ENCODE measurements around the gene RREB1. TPM values are rescaled to one million over a fixed set of nuclear protein-coding genes. Genes with fewer than 3 reads are reported as not detected.

RREB1 gene
- polyA plus RNA-seq, 12 donors, result 14.2 to 31.9 (median 19.6) TPM; not detected in 1

DNA sequence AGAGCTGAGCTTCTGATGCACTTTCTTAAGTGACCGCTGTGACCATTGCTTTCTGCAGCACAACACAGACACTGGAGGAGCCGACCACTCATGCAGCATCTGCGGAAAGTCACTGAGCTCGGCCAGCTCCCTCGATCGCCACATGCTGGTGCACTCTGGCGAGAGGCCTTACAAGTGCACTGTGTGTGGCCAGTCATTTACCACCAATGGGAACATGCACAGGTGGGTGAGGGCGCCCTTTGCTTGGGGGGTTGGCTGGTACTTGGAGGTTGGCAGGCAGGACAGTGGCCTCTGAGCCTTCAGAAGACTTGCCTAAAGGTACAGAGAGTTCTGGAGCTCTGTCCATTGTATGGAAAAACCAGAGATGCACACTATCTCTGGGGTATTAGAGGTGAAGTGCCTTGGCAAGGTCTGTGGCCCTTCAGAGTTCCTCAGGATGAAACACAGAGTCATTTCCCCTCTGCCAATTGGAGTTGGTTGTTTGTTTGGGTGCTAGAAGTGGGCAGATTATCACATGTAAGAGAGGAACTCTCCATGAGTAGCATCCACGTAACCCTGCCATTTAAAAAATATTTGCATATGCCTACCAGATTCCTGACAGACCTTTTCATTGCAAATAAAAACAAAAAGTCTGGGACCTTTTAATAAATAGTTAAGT, 81.5 kb downstream of the RREB1 start:
- DNase-seq, result no peak

DNA sequence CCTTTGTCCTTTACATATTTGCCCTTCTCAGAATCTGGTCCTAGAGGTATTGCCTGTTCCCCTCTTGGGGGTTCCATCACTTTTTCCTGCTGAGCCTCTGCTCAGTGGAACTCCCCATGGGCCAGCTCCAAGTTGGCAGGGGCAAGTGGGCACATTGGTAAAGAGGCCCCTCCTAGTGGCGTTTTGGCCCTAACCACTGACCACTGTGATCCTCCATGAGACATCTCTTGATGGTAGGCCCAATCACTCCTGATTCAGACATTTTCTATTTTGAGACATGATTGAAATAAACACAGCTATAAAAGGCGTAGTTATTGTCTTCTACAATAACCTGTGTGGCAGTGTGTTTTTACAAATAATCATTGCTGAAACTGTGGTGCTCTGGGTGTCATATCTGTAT, 83.0 kb downstream of the RREB1 start:
- no peak for DNase-seq

DNA sequence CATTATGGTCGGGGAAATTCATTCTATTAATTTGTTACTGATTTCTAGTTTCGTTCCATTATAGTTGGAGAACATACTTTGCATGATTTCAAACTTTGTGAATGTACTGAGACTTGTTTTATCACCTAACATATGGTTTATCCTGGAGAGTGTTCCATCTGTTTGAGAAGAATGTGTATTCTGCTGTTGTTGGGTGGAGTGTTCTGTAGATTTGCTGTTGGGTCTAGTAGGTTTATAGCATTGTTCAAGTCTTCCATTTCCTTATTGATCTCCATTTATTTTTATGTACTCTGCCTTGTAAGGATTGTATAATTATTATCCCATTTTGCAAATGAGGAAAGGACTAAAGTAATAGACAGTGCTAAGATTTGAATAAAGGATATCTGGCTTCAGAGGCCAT, 85.4 kb downstream of the RREB1 start:
- no peak for DNase-seq

DNA sequence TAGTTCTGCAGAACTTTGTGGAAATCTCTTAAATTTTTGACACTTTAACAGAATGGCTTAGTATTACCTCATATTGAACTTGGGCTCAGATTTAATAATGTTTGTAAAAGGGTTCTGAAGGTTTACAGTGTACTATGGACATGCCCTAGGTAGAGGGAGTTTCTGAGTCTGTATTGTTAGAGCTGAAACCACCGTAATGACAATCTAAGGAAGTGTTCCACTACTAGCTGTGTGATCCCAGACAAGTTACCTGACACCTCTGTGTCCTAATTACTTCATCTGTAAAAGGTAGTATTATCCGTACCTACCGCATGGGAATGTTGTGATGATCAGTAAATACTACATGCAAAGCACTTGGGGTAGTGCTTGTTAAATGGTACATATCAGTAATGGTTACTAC, 86.9 kb downstream of the RREB1 start:
- no peak for DNase-seq

DNA sequence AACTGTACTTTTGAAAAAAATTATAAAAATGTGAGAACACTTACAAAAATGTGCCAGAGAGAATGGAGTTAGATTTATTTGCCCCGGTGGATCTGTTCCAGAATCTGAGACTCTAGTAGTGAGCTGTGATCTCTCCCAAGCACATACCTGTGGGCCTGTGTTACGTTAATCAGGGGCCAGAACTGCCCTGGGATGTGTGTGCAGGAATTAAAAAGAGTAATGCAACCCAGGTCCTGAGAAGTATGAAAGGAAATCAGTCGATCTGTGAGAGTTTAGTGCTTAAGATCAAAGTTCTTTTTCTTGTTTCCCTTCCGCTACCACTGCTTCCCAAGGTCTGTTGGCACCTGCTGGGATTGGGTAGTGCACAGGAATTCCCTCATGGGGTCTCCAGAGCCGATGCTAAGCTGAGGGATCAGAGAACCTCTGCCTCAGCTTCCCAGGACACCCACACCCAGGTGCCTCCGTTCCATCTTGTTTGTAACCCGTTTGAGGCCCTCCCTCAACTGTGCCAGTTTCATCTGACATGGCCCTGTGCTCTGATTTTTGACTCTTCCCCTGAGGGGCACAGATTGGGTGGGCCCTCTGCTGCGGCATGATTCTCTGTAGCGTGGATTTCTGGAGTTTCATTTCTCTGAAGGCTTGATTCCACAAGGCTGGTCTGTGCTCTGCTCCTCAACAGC, 87.7 kb downstream of the RREB1 start:
- no peak for DNase-seq

DNA sequence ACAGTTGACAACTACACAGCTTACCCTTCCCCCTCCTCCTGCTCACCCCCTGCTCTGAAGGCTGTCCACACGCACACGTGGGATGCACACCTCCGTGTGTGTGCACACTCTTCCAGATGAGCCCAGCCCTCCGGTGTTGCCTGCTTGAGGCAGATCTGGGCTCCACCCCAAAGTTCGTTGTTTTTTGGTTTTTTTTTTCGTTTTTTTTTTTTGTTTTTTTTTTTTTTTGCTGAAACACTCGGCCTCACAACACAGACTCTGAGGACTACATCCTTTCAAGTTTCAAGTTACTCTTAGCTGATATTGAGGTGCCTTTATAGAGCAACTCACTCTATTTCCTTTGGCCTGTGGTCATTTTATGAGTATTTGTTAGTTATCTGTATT, 88.2 kb downstream of the RREB1 start:
- DNase-seq, result no peak

DNA sequence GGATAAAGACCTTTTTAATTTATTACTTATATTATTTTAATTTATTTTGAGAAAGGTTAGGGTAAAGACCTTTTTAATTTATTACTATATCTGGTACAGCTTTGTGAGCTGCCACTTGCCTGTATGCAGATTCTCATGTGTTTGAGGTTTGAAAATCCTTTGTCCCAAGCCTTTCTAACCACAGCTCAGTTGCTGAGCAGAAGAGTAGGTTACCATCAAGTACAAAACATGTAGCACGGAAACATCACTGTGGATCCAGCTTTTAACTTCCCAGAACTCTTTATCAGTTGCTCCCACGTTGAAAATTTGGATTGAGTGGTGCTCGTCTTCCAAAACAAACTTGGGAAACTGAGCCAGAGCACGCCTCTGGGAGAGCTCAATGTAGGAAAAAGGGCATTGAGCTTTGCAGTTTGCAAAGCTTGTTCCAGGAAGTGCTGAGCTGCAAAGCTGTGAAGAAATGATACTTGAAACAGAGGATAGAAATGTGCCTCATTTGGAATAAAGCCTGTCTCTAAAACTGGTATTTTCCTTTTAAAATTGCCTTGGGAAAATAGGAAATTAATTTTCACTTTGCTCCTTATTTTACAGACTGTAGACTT, 89.0 kb downstream of the RREB1 start:
- DNase-seq, result no peak

DNA sequence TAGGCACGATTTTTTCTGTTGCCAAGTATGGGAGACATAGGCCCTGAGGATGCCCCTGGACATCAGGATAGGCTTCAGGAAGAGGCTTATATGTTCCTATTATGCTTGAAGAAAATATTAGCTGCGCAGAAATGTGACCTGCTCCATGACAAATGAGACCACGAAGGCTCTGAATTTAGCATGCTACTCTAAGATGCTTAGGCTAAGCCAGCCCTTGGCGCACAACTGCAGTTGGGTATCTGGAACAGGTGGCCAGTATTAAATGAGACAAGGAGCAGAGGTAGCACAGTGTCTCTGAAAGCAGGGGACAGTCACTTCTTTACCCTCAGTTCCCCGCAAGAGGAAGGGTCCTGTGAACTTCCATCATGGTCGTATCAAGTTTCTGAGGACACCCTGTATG, 90.0 kb downstream of the RREB1 start:
- no peak for DNase-seq

DNA sequence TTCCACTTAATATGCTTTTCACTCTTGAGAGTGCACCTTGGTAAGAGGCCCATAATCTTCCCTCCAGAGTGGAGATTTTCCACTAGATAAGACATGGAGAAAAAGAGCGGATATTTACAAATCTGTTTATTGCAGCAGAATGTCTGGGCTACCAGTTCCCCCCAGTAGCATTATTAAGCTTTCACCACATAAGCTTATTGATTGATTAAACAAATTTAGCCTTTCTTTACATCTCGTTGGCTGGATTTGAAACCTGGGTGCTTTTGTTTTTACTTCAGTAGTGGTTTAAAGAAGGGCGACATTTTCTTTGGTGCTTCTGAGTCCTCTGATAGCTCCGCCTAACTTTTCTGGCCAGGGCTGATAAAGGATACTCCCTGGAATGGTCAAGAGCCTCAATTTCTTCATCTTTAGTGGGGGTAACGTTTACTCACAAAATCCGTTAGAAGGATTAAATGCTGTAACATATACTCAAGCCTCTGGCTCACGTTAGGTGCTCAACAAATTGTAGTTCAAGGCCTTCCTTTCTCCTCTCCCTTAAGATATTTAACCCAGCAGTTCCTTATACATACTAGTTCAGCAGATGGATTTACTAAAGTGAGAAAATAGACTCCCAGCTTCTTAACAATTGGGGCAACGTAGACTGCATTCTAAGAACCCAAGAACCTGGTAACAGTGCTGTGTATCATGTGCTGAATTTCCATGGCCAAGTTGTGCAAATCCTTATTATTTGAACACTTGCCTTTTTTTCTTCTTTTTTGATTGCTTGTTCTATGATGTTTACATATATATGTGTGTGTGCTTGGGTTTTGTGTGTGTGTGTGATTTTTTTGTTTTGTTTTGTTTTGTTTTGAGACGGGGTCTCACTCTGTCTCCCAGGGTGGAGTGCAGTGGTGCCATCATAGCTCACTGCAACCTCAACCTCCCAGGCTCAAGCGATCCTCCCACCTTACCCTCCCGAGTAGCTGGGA, 91.4 kb downstream of the RREB1 start:
- no peak for DNase-seq

DNA sequence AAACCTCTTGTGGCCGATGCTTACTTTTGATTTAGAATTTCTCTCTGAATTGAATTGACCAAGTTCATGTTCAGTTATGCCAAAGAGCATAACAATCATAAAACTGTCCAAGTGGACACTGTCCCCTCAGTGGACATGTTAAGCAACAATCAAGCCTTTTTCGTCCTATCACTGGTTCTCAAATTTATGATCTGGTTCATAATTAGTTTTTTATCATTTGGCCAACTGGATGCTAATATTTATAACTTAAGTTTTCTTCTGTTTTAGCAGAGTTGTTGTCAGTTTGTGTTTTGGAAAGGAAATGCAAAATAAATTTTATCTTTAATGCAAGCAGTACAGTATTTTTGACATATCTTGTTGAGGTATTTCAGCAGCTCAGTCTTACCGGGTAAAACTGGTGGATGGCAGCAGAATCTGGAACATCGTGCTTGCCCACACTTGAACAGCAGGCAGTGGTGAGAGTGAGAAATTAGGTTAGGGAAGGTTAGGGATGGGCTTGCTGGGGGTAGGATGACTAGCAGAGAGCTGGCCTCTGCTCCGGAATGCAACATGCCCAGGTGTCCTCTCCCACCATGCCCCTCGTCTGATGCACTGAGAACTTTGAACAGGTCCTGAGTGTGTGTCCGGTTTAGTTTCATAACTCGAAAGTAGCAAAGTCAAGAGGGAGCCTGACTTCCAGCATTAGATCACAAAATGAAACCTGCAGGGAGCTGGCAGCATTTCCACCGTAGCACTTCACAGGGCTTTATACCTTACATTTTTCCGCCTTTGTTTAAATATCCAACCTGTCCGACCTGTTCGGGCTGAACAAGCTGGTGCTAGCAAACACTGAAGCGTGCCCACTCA, 93.1 kb downstream of the RREB1 start:
- no peak for DNase-seq

DNA sequence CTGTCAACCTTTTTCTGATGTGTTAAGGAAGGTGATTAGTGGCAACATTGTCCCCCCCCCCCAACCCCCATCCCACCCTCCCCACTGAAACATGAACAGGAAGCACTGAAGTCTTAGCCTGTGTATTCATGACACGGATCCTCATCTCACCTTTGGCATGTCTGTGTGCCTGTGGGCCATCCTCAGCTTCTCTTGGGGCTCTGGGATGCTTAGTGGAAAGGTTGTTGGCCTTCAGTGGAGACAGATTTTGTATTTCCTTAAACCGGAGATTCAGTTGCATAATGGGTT, 93.6 kb downstream of the RREB1 start:
- no peak for DNase-seq

DNA sequence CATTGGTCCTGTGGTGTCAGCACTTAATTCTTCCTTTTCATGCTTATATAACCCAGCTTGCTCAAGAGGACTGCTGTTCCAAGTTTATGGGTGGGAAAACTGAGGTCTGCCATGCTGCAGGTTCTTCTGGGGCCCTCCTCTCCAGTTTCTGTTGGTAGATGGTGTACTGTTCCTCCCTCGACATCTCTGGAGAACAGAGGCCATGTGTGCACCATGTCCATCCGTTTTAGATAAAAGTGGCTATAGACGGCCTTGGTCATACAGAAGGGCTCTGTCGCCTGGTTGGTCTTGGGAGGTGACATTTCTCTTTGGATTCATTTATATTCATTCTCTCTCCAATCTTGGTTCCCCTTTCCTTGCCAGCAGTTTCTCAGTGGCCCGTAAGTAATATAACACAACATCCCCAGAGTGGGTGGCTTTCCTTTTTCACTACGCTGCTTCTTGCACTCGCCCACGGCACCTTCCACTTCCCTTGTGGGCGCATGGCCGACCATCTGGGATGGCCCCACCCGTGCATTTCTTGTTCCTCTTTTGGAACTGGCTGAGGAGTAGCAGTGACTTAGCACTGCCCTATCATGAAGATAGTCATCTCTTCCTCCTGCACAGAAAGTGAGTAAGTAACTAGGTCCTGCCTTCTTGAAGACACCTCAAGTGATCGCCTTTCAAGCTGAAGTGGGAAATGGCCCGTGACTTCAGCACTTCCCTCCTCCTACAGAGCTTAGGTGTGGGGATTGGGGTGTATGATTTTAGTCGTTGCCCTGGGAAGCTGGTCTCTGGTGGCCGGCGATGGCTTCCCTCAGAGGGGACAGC, 94.2 kb downstream of the RREB1 start:
- DNase-seq, result peak; percentile 30

DNA sequence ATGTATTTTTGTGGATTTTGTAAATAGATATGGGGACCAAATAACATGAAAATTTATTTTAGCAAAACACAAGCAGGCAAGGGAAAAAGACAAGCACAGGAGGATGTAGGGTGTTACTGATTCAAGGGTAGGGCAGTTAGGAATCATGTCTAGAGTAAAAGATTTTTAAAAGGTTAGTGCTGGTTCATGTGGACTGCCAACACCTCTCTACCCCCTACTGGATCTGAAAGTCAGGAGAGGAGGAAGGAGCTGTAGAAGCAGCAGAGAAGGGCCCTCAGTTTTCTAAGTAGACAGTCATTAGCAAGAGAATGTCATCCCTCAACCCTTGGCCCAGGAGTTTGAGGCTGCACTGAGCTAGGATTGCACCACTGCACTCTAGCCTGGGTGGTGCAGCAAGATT, 95.2 kb downstream of the RREB1 start:
- DNase-seq, result no peak

DNA sequence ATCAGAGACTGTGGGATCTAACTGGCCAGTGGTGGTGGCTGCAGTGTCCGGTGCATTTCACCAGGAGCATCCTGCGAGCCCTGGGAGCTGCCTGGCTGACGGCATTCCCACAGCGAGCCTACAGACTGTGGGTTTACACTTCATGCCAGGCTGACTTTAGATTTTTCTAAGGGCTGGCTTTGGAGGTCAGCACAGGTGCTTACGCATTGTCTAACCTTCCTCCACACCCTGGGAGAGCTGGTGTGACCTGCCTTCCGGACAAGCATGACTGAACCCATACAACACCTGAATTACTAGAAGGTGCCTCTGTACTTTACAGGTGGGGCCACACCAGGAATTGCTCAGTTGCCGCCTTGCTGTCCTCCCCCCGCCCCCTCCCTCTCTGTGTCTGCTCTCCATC, 96.2 kb downstream of the RREB1 start:
- no peak for DNase-seq

DNA sequence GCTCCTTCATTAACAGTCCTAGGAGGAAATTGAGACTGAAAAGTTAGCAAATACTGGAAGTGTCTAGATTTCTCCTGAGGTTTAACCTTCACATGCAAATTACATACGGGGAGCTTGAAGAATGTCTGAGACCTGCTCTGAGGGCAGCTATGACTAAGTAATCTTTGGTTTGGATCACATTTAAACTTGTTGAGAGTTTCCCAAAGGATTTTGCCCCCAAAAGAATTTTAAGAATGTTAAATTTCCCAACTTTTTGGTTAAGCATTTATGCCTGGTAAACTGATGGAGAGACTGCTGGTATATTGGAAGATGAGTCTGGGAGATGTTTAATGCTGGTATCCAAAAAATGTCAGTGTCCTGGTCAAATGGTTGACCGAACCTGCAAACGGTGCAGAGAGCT, 97.0 kb downstream of the RREB1 start:
- no peak for DNase-seq

DNA sequence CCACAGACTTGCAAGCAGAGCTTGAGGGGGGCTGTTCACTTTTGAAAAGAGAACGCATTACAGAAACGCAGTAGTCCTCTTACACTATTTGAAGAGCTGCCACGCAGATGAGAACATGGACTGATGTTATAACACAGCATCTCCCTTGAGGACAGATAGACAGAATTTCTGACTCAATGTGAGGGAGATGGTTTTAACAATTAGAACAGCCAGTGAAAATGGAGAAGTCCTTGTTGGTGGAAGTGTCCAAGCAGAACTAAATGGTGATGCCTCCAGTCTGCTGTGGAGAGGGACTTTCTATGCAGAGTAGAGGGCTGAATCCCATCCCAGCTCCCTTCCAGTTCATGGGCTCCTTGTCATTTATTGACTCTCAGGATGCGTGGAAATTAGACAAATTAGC, 100.0 kb downstream of the RREB1 start:
- no peak for DNase-seq

DNA sequence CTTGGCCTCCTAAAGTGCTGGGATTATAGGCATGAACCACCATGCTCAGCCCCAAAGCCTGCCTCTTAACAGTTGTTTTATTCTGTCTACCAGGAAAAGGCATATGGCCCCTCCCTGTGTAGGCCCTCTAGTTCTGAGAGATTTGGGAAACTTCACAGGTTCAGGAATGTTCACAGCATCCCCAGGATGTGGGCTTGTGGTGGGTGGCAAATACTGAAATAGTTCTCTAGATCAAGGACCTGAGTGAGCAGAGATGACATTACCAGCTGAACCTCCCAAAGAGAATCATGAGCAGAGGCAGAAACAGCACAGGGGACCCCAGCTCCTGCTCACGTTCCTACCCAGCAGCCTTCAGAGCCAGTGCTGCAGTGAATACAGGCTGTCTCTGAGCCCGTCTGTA, 105.7 kb downstream of the RREB1 start:
- no peak for DNase-seq

DNA sequence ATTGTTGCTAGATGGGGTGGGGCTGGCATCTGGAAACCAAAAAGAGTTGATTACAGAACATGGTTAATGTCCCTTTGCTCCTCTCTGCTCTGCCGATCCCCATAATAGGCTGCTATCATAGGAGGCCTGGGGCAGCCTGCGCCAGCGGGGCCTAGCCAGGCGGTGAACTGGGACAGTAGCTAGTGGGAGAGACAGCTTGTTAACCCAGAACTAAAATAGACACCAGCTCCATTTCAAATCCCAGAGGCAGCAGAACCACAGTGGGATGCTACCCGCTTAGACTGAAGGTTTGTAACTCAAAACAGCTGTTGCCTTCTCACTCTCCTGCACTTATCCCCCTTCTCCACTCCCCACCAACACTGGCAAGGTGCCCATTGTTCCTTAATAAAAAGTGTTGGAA, 106.7 kb downstream of the RREB1 start:
- no peak for DNase-seq

DNA sequence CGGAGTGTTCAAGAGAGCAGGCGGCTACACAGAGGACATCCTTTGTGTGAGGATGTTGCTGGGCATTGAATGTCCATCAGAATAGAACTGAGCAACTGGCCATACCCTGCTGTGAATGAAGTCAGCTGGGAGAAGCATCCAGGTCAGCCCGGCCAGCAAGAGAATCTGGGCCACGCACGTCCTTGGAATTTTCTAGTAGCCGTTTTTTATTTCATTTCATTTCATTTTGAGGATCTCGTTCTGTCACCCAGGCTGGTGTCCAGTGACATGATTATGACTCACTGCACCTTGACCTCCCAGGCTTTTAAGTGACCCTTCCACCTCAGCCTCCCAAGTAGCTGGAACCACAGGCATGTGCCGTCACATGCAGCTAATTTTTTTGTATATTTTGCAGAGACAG, 107.4 kb downstream of the RREB1 start:
- DNase-seq, result no peak

DNA sequence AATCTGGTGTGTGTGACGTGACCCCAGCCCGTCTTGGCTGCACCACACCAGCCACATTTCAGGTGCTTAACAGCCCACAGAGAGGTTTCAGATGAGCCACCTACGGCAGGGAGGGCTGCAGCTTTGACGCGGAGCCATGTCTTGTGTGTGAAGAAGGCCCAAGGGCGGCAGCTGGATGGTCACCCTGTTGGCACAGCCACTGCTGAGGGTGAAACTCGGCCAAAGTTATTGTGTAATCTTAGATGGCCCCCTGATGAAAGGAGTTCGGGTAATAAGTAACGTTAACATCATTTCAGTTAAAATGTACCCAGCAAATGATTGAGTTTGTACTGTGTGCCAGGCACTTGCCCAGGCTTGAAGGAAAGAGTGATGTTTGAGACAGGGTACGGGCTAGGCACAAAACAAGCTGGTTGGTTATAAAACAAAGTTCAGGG, 108.1 kb downstream of the RREB1 start:
- no peak for DNase-seq

Data from muscle of arm (tissue), 12 donors.